Vagina (tissue), 2 donors: ENCODE measurements around the gene NEDD8.

ENCODE experiments used
- POLR2A ChIP-seq, 2 donors: fragments of 450-650 bp; IDR thresholded peaks; one replicate each; pipeline ENCODE4 v1.6.1; 2017; ENCODE audit warnings: antibody characterized with exemption in 2 of 2, mild to moderate bottlenecking in 2 of 2, moderate library complexity in 2 of 2
- POLR2AphosphoS5 ChIP-seq, 2 donors: sonication (generic); formaldehyde crosslinking; IDR thresholded peaks; one replicate each; pipeline ENCODE4 v1.9.0; 2017; ENCODE audit warnings: antibody characterized with exemption in 2 of 2, mild to moderate bottlenecking in 2 of 2, low read depth in 1 of 2; ENCODE audit not compliant: insufficient read depth in 1 of 2

- no peak for TF ChIP-seq POLR2A (IDR thresholded peaks at IDR 0.05)
- TF ChIP-seq POLR2AphosphoS5 (IDR thresholded peaks at IDR 0.05; ENCODE audit: insufficient read depth in 1 of 2, low read depth in 1 of 2), result no peak
Observed at GRCh38 chr14:24194873-24195185, 37.3 kb downstream of the NEDD8 start.
